GM10266 (cell line): Measurements from ENCODE around the gene INF2.

Experiments
- DNase-seq: peaks from one replicate; pipeline ENCODE4 v3.0.0; 2012; ENCODE audit errors: extremely low spot score
- TF ChIP-seq, protein P1 (sequence below): IDR thresholded peaks from 2 replicates; pipeline ENCODE4 v1.5.1; 2012; ENCODE audit warnings: mild to moderate bottlenecking, low read depth; ENCODE audit not compliant: control insufficient read depth, insufficient read depth; ENCODE audit errors: missing control alignments

The INF2 gene

DNA sequence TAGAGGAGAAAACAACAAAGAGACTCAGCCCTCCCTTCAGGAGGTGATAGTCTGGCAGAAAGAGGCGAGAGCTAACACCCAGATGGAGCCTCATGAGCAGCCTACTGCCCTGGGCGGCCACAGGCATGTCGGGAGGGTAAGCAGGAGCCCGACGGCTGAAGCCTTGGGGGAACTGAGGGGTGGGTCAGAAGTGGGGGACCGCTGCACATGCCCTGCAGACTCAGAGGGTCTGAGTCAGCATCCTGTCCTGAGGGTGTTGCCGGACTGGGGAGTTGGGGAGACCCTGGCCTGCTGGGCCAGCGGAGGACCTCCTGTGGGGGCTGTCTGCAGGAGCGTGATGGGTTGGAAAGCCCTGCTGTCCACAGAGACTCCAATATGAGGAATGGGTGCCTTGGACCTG lies 15.9 kb upstream of the INF2 start:
- no peak for DNase-seq
- TF ChIP-seq, protein P1, sequence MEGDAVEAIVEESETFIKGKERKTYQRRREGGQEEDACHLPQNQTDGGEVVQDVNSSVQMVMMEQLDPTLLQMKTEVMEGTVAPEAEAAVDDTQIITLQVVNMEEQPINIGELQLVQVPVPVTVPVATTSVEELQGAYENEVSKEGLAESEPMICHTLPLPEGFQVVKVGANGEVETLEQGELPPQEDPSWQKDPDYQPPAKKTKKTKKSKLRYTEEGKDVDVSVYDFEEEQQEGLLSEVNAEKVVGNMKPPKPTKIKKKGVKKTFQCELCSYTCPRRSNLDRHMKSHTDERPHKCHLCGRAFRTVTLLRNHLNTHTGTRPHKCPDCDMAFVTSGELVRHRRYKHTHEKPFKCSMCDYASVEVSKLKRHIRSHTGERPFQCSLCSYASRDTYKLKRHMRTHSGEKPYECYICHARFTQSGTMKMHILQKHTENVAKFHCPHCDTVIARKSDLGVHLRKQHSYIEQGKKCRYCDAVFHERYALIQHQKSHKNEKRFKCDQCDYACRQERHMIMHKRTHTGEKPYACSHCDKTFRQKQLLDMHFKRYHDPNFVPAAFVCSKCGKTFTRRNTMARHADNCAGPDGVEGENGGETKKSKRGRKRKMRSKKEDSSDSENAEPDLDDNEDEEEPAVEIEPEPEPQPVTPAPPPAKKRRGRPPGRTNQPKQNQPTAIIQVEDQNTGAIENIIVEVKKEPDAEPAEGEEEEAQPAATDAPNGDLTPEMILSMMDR, result no peak

DNA sequence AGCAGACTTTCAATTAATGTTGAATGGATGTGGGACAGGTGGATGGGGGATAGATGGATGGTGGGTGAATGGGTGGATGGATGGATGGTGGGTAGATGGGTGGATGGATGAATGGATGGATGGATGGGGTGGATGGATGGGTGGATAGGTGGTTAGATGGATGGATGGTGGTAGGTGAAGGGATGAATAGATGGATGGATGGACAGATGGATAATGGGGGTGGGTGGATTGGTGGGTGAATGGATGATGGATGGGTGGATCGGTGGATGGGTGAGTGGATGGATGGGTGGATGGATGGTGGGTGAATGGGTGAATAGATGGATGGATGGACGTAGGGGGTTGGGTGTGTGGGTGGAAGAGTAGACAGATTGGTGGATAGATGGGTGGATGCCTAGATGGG lies 14.0 kb upstream of the INF2 start:
- no peak for DNase-seq
- TF ChIP-seq, protein P1, result no peak

DNA sequence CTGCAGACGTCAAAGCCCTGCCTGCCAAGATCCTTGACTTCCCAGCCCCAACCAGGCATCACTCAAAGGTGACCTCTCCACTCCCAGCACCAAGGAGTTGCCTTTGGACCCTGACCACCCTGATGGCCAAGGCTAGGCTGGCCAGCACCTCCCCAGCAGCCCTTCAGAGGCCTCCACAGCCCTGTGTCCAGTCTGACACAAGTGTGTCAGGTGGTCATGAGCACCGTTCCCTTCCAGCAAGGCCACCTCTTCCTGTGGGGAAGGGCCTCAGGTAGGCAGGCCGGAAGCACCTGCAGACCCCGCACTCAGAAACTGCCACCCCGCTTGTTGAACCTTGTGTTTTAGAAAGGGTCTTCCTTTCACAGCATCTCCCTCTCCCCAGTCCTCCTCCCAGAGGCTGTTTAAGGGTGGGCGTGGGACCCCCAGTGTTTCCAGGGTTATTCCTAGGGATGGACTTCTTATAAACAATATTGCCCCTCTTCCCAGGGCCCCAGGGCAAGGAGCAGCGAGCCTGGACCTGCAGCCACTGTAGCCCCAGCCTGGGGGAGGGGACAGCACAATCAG lies 13.2 kb upstream of the INF2 start:
- DNase-seq, result no peak
- TF ChIP-seq, protein P1, result no peak

DNA sequence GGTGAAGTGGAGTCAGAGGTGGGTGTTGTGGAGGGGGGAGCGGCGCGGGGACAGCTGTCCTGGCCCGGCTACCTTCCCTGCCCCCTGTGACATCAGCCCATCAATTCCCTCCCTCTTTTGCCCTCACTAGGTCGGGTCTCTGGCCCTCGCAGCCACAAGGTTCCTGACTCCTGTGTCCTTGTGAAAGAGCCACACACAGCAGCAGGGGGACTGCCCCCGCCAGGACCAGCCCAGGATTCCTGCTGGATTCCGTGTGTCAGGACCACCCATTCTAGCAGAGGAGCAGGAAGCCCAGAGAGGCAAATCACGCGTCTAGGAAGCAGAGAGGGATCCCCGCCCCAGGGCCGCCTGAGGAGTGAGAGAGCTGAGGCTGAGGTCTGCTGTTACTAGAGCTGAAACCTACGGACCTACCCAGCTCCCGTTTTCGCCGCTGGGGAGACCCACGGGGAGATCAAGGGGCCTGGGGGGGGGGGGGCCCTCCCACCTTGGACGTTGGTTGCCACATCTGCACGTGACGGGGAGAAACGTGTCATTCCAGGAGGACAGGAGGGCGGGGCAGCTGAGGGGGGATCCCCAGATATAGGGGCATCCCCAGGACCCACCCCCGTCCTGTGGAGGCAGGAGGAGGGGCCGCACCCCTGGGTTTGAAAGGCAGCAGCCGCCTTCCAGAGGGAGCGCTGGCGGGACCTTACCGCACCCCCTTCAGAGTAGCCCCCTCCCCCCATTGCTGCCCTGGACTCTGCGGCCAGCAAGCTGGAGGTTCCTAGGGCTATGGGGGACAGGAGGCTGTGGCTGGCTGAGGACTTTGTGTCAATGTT lies 12.5 kb upstream of the INF2 start:
- TF ChIP-seq, protein P1, result no peak
- DNase-seq, result peak; percentile 73

DNA sequence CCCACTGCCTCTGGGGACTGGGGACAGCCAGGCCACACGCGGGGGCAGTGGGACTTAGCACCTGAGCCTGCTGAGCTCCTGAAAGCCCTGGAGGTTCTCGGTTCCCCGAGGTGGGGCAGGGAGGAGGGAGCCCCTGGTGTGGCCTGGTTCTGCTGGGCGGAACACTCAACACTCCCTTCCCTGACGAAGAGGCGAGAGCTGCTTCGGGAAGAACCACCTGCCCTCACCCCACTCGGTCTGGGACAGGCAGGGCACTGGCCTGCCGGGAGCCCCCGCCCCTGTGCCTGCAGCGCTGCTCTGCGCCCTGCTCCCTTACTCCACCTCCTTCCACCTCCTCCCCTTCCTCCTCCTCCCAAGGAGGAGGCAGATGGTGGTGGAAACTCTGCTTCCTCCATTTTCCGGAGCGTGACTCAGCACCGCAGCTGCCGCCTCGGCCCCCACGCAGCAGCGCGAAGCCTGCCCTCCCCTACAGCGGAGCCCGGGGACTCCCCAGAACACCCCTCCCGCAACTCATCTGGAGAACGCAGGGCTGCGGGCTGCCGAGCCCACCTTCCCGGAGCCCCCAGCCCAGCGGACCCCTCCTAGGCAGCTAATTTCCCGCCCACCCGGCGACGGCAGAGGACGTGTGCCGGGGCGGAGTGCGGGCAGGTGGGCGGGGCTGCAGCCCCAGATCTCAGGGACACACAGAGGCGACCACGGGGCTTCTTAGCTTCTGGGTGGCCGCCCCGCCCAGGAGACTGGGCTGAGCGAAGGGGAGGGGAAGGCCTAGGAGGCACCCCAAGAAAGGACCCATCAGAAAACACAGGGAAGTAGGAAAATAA lies 11.7 kb upstream of the INF2 start:
- peak; percentile 83 for DNase-seq
- TF ChIP-seq, protein P1, result no peak

DNA sequence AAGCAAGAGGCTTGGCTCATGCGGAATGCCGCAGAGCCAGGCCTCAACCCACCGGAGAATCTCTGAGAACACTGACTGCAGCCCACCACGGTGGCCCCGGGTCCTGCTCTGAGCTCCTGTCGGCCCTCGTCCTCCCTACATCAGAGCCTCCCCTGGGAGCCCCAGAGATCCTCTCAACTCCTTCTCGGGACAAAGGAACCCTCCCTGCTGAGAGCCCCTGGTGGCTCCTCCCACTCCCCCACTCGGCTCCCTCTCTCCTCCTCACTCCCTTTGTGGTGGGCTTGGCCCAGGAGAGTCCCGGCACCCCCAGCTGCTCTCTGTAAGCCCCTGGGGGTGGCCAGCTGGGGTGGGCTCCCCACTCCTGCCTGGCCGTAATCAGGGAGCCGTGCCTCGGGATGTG lies 11.1 kb upstream of the INF2 start:
- DNase-seq, result no peak
- TF ChIP-seq, protein P1, result no peak
